Thymus (tissue), 11 donors: ENCODE results near the gene PDLIM5. TPM values are rescaled to one million over a fixed set of nuclear protein-coding genes. Genes with fewer than 3 reads are reported as not detected.
A peak's percentile ranks its signal among the peaks of the same experiment; 100 is the strongest.

ENCODE experiments used
- DNase-seq, 9 donors: peaks; one replicate each; pipeline ENCODE4 v3.0.0-alpha.2; 2013; ENCODE audit warnings: low spot score in 9 of 9, low read depth in 6 of 9, missing footprints in 1 of 9
- H3K27ac ChIP-seq, 2 donors: one replicate each; pipeline ENCODE4 v1.5.1; 2013; ENCODE audit warnings: control low read depth in 1 of 2, low read depth in 1 of 2, low read length in 1 of 2, mild to moderate bottlenecking in 1 of 2, moderate library complexity in 1 of 2
- H3K27me3 ChIP-seq, 2 donors: one replicate each; pipeline ENCODE4 v1.5.1; 2013; ENCODE audit warnings: low read length in 1 of 2; ENCODE audit not compliant: control insufficient read depth in 2 of 2, insufficient read depth in 1 of 2
- H3K36me3 ChIP-seq, 2 donors: one replicate each; pipeline ENCODE4 v1.5.1; 2013; ENCODE audit warnings: low read length in 1 of 2, mild to moderate bottlenecking in 1 of 2, moderate library complexity in 1 of 2; ENCODE audit not compliant: control insufficient read depth in 2 of 2, insufficient read depth in 2 of 2
- H3K4me1 ChIP-seq, 2 donors: one replicate each; pipeline ENCODE4 v1.5.1; 2013; ENCODE audit warnings: low read length in 2 of 2; ENCODE audit not compliant: control insufficient read depth in 2 of 2, insufficient read depth in 2 of 2
- H3K4me3 ChIP-seq, 2 donors: one replicate each; pipeline ENCODE4 v1.5.1; 2013; ENCODE audit warnings: low read length in 2 of 2, control low read depth in 1 of 2, mild to moderate bottlenecking in 1 of 2
- H3K9me3 ChIP-seq, 2 donors: one replicate each; pipeline ENCODE4 v1.5.1; 2013; ENCODE audit warnings: low read length in 1 of 2, mild to moderate bottlenecking in 1 of 2; ENCODE audit not compliant: control insufficient read depth in 2 of 2, insufficient read depth in 1 of 2
- WGBS: extraction: QIAGEN DNeasy Blood & Tissue Kit; methylation state at CpG from one replicate; pipeline ENCODE4 v1.1.7; 2013; 5-methylcytosine and 5-hydroxymethylcytosine counted together
- polyA plus RNA-seq: library from polyadenylated mRNA; stranded (reverse); fragments of 200-250 nt; gene quantifications from one replicate; pipeline ENCODE4 v1.2.3, GENCODE V29; 2013
- total RNA-seq: library from RNA; stranded (reverse); fragments of 120-200 nt; gene quantifications from one replicate; pipeline ENCODE4 v1.2.4, GENCODE V29; 2013
- donor health status: healthy.

The PDLIM5 gene
- total and polyA plus RNA-seq, 2 donors, result 12.4 to 25.5 TPM

- no peaks in the 10 kb centered on the region for H3K9me3 ChIP-seq
- no peak overlapping the region for H3K4me3 ChIP-seq
- H3K36me3 ChIP-seq, result no peaks in the 10 kb centered on the region
- DNase-seq, result no peak
- H3K27ac ChIP-seq, result no peak overlapping the region
- no peaks in the 10 kb centered on the region for H3K4me1 ChIP-seq
- 97% methylated on average over 2 of the region's 2 CpGs for WGBS
- no peaks in the 10 kb centered on the region for H3K27me3 ChIP-seq
Measured at GRCh38 chr4:94676970-94677369, 225.2 kb downstream of the PDLIM5 start.

GRCh38 chr4:94678896-94679295, 227.2 kb downstream of the PDLIM5 start:
- H3K36me3 ChIP-seq, result no peaks in the 10 kb centered on the region
- DNase-seq, result no peak
- no peak overlapping the region for H3K4me3 ChIP-seq
- H3K4me1 ChIP-seq, result no peaks in the 10 kb centered on the region
- H3K27me3 ChIP-seq, result no peaks in the 10 kb centered on the region
- H3K9me3 ChIP-seq, result no peaks in the 10 kb centered on the region
- no peak overlapping the region for H3K27ac ChIP-seq

GRCh38 chr4:94680176-94680862, 228.6 kb downstream of the PDLIM5 start:
- Histone ChIP-seq H3K4me3 (no peak overlapping the region), H3K27ac (no peak overlapping the region), H3K27me3 (no peaks in the 10 kb centered on the region), H3K9me3 (no peaks in the 10 kb centered on the region), H3K4me1 (no peaks in the 10 kb centered on the region), H3K36me3 (no peaks in the 10 kb centered on the region)
- DNase-seq, result no peak
- WGBS, result 92% methylated on average over 10 of the region's 10 CpGs

- H3K27ac ChIP-seq, result no peak overlapping the region
- WGBS, result 98% methylated on average over 5 of the region's 5 CpGs
- no peaks in the 10 kb centered on the region for H3K9me3 ChIP-seq
- no peaks in the 10 kb centered on the region for H3K4me1 ChIP-seq
- no peaks in the 10 kb centered on the region for H3K27me3 ChIP-seq
- DNase-seq, result no peak
- no peaks in the 10 kb centered on the region for H3K36me3 ChIP-seq
- no peak overlapping the region for H3K4me3 ChIP-seq
Measured at GRCh38 chr4:94686086-94686485, 234.3 kb downstream of the PDLIM5 start.

GRCh38 chr4:94689155-94689860, 237.6 kb downstream of the PDLIM5 start:
- DNase-seq, result no peak
- 90% methylated on average over 4 of the region's 4 CpGs for WGBS

GRCh38 chr4:94690851-94691254, 239.1 kb downstream of the PDLIM5 start:
- 94% methylated on average over 4 of the region's 4 CpGs for WGBS
- H3K4me3 ChIP-seq, result no peak overlapping the region
- DNase-seq, result peak in 1 of 9 donors; percentile 2
- no peaks in the 10 kb centered on the region for H3K9me3 ChIP-seq
- H3K27me3 ChIP-seq, result no peaks in the 10 kb centered on the region
- H3K4me1 ChIP-seq, result no peaks in the 10 kb centered on the region
- no peak overlapping the region for H3K27ac ChIP-seq
- no peaks in the 10 kb centered on the region for H3K36me3 ChIP-seq

More at GRCh38 chr4:94689155-94689860, 237.6 kb downstream of the PDLIM5 start:
- H3K27ac ChIP-seq, result no peak overlapping the region
- H3K27me3 ChIP-seq, result no peaks in the 10 kb centered on the region
- no peaks in the 10 kb centered on the region for H3K4me1 ChIP-seq
- H3K4me3 ChIP-seq, result no peak overlapping the region
- no peaks in the 10 kb centered on the region for H3K36me3 ChIP-seq
- no peaks in the 10 kb centered on the region for H3K9me3 ChIP-seq

GRCh38 chr4:94691552-94691951, 239.8 kb downstream of the PDLIM5 start:
- H3K4me3 ChIP-seq, result no peak overlapping the region
- DNase-seq, result no peak
- no peak overlapping the region for H3K27ac ChIP-seq
- H3K36me3 ChIP-seq, result no peaks in the 10 kb centered on the region
- H3K9me3 ChIP-seq, result no peaks in the 10 kb centered on the region
- WGBS, result 100% methylated on average over 1 of the region's 1 CpG
- no peaks in the 10 kb centered on the region for H3K4me1 ChIP-seq
- H3K27me3 ChIP-seq, result no peaks in the 10 kb centered on the region

- Histone ChIP-seq H3K27ac (no peak overlapping the region), H3K36me3 (no peaks in the 10 kb centered on the region), H3K4me1 (no peaks in the 10 kb centered on the region), H3K27me3 (no peaks in the 10 kb centered on the region), H3K9me3 (no peaks in the 10 kb centered on the region), H3K4me3 (no peak overlapping the region)
- DNase-seq, result no peak
- WGBS, result 86% methylated on average over 4 of the region's 4 CpGs
Measured at GRCh38 chr4:94695384-94695783, 243.6 kb downstream of the PDLIM5 start.

- no peak for DNase-seq
Measured at GRCh38 chr4:94698187-94698586, 246.4 kb downstream of the PDLIM5 start.

More at GRCh38 chr4:94698187-94698586, 246.4 kb downstream of the PDLIM5 start:
- Histone ChIP-seq H3K9me3 (no peaks in the 10 kb centered on the region), H3K36me3 (no peaks in the 10 kb centered on the region), H3K27me3 (no peaks in the 10 kb centered on the region), H3K4me3 (no peak overlapping the region), H3K4me1 (no peaks in the 10 kb centered on the region), H3K27ac (no peak overlapping the region)
